Pancreas (tissue), 10 donors: Measurements from ENCODE around the gene S100A13. TPM values are rescaled to one million over a fixed set of nuclear protein-coding genes. Genes with fewer than 3 reads are reported as not detected.
"Not testable (repeated sequence)": the region's sequence is repeated elsewhere in the genome, so short reads cannot be mapped to it uniquely, and the experiment has no call there.

Experiments
- ATAC-seq, 4 donors: fragments of 200-7000 bp; cut with Tn5 transposase; one replicate each; pipeline versions ENCODE4 v1.8.0 to v1.9.1; 2020; ENCODE audit warnings: mild to moderate bottlenecking in 4 of 4, moderate library complexity in 4 of 4
- DNase-seq, 6 donors: peaks; one replicate each; pipeline ENCODE4 v3.0.0-alpha.2; 2020
- FAIRE-seq: peaks from 2 replicates; lab custom pipeline; 2012; peaks lifted over from hg19 to GRCh38; lab: Jason Lieb, UNC
- H3K27ac ChIP-seq, 4 donors: fragments of 200-600 bp; sonication (generic); 1 replicate in 3 of 4; 2 replicates in 1 of 4; pipeline versions ENCODE4 v1.5.0 to v1.8.0; 2020
- H3K27me3 ChIP-seq, 4 donors: fragments of 200-600 bp; one replicate each; pipeline ENCODE4 v1.8.0; 2021
- H3K36me3 ChIP-seq, 3 donors: fragments of 200-600 bp; sonication (generic) in 1 of 3; one replicate each; pipeline versions ENCODE4 v1.5.0 to v1.8.0; 2020 to 2021
- H3K4me1 ChIP-seq, 3 donors: fragments of 200-600 bp; one replicate each; pipeline ENCODE4 v1.8.0; 2021
- H3K4me3 ChIP-seq, 4 donors: fragments of 200-600 bp; sonication (generic) in 2 of 4; one replicate each; pipeline versions ENCODE4 v1.5.0 to v1.8.0; 2020 to 2021
- H3K9me3 ChIP-seq, 4 donors: fragments of 200-600 bp; one replicate each; pipeline ENCODE4 v1.8.0; 2021
- WGBS, 2 donors: extraction: QIAGEN DNeasy Blood & Tissue Kit; methylation state at CpG; one replicate each; pipeline ENCODE4 v1.1.7; 2013; 5-methylcytosine and 5-hydroxymethylcytosine counted together
- intact Hi-C, 3 donors: fragments of 100-400 bp; cut with DNase I; formaldehyde crosslinking; loops; one replicate each; pipeline versions ENCODE4 v1.11.1 to v1.14.2; 2022
- polyA plus RNA-seq, 2 donors: library from polyadenylated mRNA; stranded (reverse); fragments of 200-250 nt; gene quantifications; one replicate each; pipeline ENCODE4 v1.2.3, GENCODE V29; 2013
- total RNA-seq, 6 donors: library from RNA; stranded (reverse); fragmentation: NEBNext Ultra II Directional in 4 of 6; extraction: Animal tissue kit (Norgen Biotek cat#: 25700) in 4 of 6; gene quantifications; one replicate each; pipeline versions ENCODE4 v1.2.1 to v1.2.4, GENCODE V29; 2021 to 2023
- TF ChIP-seq, protein P1 (sequence below), 4 donors: fragments of 200-600 bp; sonication (generic) in 3 of 4; IDR thresholded peaks; one replicate each; pipeline versions ENCODE4 v1.5.0 to v1.8.0; 2021; ENCODE audit warnings: antibody characterized with exemption in 4 of 4
- donor health status: healthy with polysubstance abuse.
- donor health status: DM: no; HTN: no; CAD: no; lungs with moderate emphysema.
- donor health status: DM: no; HTN: no; CAD: no.
- donor health status: control.
- donor health status: control.
- donor health status: Bipolar disorder and iron deficiency.
- donor health status: DM: yes; HTN: yes; CAD: no.
- donor health status: DM: no; HTN: no; CAD: no.
- donor health status: DM: no; HTN: no; CAD: no.
- donor health status: DM: yes; HTN: yes; CAD: no.

The S100A13 gene
- total and polyA plus RNA-seq, 8 donors: 22.0 to 125 (median 39.5) TPM

DNA sequence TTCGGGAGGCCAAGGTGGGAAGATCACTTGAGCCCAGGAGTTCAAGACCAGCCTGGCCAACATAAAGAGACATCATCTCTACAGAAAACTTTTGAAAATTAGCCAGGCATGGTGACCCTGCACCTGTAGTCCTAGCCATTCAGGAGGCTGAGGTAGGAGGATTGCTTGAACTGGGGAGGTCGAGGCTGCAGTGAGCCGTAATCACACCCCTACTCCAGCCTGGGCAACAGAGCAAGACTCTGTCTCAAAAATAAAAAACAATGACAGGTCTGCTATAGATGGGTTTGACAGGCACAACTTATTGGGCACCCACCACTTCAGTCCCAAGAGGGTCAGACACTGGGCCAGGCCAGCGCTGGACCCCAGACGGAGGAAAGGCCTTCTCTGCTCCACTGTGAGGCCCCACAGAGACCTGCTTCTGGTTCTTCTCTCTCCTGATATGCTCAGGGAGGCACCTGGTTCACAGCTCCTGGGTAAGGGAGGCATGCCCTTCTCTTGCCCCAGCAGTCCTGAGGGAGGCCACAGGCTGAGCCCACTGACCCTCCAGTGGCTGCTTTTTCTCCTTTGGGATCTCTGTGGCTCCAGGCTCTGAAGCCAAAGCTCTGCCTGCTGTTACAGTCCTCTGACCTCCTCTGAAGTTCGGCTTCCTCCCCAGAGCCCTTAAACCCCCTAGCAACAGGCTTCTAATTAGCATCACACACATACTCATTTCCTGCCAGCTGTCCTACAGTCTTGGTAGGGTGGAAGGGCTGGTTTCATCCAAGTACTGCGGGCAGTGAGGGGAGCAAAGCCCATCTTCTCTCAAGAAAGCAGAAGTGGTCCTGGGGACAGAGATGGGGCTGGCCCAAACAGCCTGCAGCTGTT, 28.8 kb downstream of the S100A13 start:
- no peaks in the 10 kb centered on the region for H3K4me1 ChIP-seq
- H3K4me3 ChIP-seq: no peak overlapping the region
- no peak overlapping the region for H3K27ac ChIP-seq
- peak in 1 of 4 donors; percentile 55 for ATAC-seq
- no peaks in the 10 kb centered on the region for H3K36me3 ChIP-seq
- TF ChIP-seq, protein P1, sequence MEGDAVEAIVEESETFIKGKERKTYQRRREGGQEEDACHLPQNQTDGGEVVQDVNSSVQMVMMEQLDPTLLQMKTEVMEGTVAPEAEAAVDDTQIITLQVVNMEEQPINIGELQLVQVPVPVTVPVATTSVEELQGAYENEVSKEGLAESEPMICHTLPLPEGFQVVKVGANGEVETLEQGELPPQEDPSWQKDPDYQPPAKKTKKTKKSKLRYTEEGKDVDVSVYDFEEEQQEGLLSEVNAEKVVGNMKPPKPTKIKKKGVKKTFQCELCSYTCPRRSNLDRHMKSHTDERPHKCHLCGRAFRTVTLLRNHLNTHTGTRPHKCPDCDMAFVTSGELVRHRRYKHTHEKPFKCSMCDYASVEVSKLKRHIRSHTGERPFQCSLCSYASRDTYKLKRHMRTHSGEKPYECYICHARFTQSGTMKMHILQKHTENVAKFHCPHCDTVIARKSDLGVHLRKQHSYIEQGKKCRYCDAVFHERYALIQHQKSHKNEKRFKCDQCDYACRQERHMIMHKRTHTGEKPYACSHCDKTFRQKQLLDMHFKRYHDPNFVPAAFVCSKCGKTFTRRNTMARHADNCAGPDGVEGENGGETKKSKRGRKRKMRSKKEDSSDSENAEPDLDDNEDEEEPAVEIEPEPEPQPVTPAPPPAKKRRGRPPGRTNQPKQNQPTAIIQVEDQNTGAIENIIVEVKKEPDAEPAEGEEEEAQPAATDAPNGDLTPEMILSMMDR (IDR thresholded peaks at IDR 0.05): no peak
- no peaks in the 10 kb centered on the region for H3K27me3 ChIP-seq
- H3K9me3 ChIP-seq: no peaks in the 10 kb centered on the region
- 89 to 90% methylated on average over 7 of the region's 7 CpGs for WGBS, 2 donors
- intact Hi-C loops: no loop called here
- no peak for DNase-seq
- no peak for FAIRE-seq

DNA sequence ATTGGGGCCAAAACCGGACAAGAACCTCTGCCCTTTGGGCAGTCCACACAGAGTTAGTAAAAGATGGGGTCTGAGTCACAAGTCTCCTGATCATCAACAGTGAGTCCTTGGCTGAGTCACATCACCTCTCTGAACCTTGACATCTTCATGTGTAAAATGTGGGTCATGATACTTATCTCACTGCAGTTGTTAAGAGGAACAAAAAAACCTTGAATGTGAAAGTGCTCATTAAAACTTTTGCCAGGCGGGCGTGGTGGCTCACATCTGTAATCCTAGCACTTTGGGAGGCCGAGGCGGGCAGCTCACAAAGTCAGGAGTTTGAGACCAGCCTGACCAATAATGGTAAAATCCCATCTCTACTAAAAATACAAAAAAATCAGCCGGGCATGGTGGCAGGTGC, 30.1 kb downstream of the S100A13 start:
- FAIRE-seq (no peak), ATAC-seq (no peak), DNase-seq (no peak)
- Histone ChIP-seq H3K4me1 (peaks cover 0 to 8% (median 0%) of the 10 kb centered on the region in 3 donors), H3K36me3 (no peaks in the 10 kb centered on the region), H3K4me3 (no peak overlapping the region), H3K9me3 (no peaks in the 10 kb centered on the region), H3K27me3 (no peaks in the 10 kb centered on the region), H3K27ac (no peak overlapping the region)
- intact Hi-C loops: no loop called here
- TF ChIP-seq, protein P1 (IDR thresholded peaks at IDR 0.05): no peak
- 88 to 96% methylated on average over 6 of the region's 6 CpGs for WGBS, 2 donors

DNA sequence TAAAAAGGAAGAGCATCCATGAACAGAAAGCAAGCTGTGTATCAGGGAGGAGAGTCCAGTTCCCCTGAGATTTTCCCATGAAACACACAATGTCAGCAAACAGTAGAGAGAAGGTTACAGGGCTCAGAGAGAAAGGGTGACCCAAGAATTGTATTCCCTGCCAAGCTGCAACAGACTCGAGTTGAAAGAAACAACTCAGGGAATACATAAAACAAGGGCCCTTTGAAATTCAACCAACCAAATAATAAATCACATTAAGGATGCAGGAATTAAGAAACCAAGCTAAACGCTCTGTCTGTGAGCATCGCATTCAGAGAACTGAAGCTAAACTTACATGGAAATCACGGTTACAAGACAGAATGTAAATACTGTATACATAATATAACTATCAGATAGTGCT, 34.6 kb downstream of the S100A13 start:
- WGBS, 2 donors: 55 to 58% methylated on average over 4 of the region's 4 CpGs
- ATAC-seq: no peak
- no peak for FAIRE-seq

DNA sequence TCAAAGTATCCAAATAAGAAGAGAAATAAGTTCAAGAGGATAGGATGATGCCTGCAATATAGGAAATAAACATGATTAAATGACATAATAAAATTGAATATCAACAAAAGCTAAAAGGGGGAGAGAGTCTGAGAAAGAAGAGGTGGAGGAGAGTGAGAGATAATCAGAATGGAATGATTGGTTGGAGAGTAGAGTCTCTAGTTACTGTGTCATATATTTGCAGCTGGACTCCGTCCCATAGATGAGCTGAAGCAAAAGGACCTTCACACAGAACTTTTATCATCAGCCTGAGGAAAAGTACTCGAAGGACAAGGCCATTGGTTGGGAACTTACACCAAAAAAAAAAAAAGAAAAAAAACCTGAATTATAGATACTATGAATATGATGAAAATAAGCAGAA, 38.8 kb downstream of the S100A13 start:
- ATAC-seq (no peak), DNase-seq (no peak), FAIRE-seq (no peak)
- intact Hi-C loops: no loop called here
- no peak overlapping the region for H3K4me3 ChIP-seq
- peaks cover 0 to 8% (median 0%) of the 10 kb centered on the region in 3 donors for H3K4me1 ChIP-seq
- 66 to 76% methylated on average over 2 of the region's 2 CpGs for WGBS, 2 donors
- TF ChIP-seq, protein P1 (IDR thresholded peaks at IDR 0.05): no peak
- H3K9me3 ChIP-seq: no peaks in the 10 kb centered on the region
- no peak overlapping the region for H3K27ac ChIP-seq
- H3K27me3 ChIP-seq: no peaks in the 10 kb centered on the region
- H3K36me3 ChIP-seq: no peaks in the 10 kb centered on the region

More for the DNA sequence above, 34.6 kb downstream of the S100A13 start:
- Histone ChIP-seq H3K27ac (no peak overlapping the region), H3K9me3 (no peaks in the 10 kb centered on the region), H3K36me3 (no peaks in the 10 kb centered on the region), H3K4me1 (peaks cover 0 to 8% (median 0%) of the 10 kb centered on the region in 3 donors), H3K4me3 (no peak overlapping the region), H3K27me3 (no peaks in the 10 kb centered on the region)
- TF ChIP-seq, protein P1 (IDR thresholded peaks at IDR 0.05): no peak
- no peak for DNase-seq
- intact Hi-C loops: no loop called here

DNA sequence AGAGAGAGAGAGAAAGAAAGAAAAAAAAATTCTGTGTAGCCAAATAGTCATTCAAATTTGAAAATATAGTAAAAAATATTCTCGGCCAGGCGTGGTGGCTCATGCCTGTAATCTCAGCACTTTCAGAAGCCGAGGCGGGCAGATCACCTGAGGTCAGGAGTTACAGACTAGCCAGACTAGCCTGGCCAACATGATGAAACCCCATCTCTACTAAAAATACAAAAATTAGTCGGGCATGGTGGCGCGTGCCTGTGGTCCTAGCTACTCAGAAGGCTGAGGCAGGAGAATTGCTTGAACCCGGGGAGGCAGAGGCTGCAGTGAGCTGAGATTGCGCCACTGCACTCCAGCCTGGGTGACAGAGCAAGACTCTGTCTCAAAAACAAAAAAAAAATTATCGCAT, 39.3 kb downstream of the S100A13 start:
- ATAC-seq, H3K27ac ChIP-seq, FAIRE-seq, H3K9me3 ChIP-seq, H3K36me3 ChIP-seq, DNase-seq, H3K4me3 ChIP-seq, H3K27me3 ChIP-seq, H3K4me1 ChIP-seq, intact Hi-C loops: not testable (repeated sequence)
- WGBS, 2 donors: 90 to 94% methylated on average over 10 of the region's 10 CpGs
